HL-60 (cell line): ENCODE measurements around the gene ATAD3C.
"Not testable (repeated sequence)": the region's sequence is repeated elsewhere in the genome, so short reads cannot be mapped to it uniquely, and the experiment has no call there.

ENCODE experiments used
- CTCF ChIP-seq: IDR thresholded peaks from one replicate; pipeline ENCODE4 v1.5.1; 2011; ENCODE audit warnings: low read length, control low read depth, inconsistent platforms; ENCODE audit not compliant: insufficient read depth
- GABPA ChIP-seq: IDR thresholded peaks from 2 replicates; pipeline ENCODE4 v1.6.1; 2012; ENCODE audit warnings: low read depth
- POLR2AphosphoS5 ChIP-seq: IDR thresholded peaks from 2 replicates; pipeline ENCODE4 v1.6.1; 2012; ENCODE audit warnings: low read depth
- REST ChIP-seq: IDR thresholded peaks from 2 replicates; pipeline ENCODE4 v1.6.1; 2012; ENCODE audit warnings: low read depth; ENCODE audit not compliant: insufficient replicate concordance
- SPI1 ChIP-seq: IDR thresholded peaks from 2 replicates; pipeline ENCODE4 v1.6.1; 2012; ENCODE audit warnings: low read depth, mild to moderate bottlenecking, borderline replicate concordance

- not testable (repeated sequence) for TF ChIP-seq CTCF, POLR2AphosphoS5, REST, SPI1, GABPA
Measured at GRCh38 chr1:1446631-1447030, 2.9 kb upstream of the ATAD3C start.
